Measurements from ENCODE around the gene GOLGA6D.
"Not testable (repeated sequence)": the region's sequence is repeated elsewhere in the genome, so short reads cannot be mapped to it uniquely, and the experiment has no call there.

GOLGA6D gene

DNA sequence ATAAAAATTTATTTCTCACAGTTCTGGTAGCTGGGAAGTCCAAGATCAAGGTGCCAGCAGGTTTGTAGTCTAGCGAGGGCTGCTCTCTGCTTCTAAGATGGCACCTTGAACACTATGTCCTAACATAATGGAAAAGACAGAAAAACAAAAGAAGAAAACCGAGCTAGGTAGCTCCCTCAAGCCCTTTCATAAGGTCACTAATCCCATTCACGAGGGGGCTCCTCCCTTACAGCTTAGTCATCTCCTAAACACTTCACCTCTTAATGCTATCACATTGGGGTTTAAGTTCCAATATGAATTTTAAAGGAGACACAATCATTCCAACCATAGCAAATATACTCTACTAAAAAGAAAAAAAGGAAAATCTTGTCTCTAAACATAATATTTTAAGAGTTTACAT is 23.6 kb downstream of the GOLGA6D start:
- H3K9me3 Mint-ChIP-seq, result no peaks in the 10 kb centered on the region
- no peak overlapping the region for H3K4me3 Mint-ChIP-seq
- peaks cover 39% of the 10 kb centered on the region for H3K27me3 Mint-ChIP-seq
- intact Hi-C loops (cut with micrococcal nuclease), result no loop called here
- no peak overlapping the region for H3K27ac Mint-ChIP-seq
- H3K4me1 Mint-ChIP-seq (ENCODE audit: low read depth), result peaks cover 4% of the 10 kb centered on the region
- no peaks in the 10 kb centered on the region for H3K36me3 Mint-ChIP-seq (ENCODE audit: low read depth)

DNA sequence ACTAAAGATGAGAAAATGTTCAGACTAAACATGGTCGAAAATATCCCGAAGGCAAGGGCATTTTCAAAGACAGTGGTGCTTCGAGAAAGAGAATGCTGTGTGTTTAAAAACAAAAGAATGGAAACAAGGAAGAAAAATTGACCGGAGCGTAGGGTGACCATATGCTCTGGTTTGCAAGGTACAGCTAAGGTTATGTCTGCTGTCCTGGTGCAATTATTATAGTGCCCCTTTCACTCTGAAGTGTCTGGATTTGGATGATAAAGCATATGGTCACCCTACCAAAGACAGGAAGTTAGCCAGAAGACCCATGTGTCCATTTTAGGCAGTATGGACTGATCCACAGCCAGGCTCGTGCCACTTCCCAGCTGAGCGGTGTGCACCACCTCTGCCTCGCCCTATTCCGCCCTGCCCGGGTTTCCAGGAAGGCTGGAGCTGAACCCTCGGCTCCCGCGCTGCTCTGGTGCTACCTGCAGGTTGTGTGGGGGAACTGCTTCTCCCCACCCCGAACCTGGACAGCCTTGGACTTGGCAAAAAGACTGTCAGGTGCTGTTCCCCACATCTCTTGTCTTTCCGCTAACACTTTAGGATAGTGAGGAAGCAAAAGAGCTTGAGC is 25.2 kb downstream of the GOLGA6D start:
- intact Hi-C loops (cut with micrococcal nuclease), result no loop called here

GRCh38 chr15:75309711-75310110 is 27.1 kb downstream of the GOLGA6D start:
- H3K4me3 Mint-ChIP-seq, result no peak overlapping the region

More for the DNA sequence above, 25.2 kb downstream of the GOLGA6D start:
- peaks cover 35% of the 10 kb centered on the region for H3K27me3 Mint-ChIP-seq
- H3K27ac Mint-ChIP-seq, result no peak overlapping the region
- H3K4me1 Mint-ChIP-seq (ENCODE audit: low read depth), result peaks cover 4% of the 10 kb centered on the region
- H3K36me3 Mint-ChIP-seq (ENCODE audit: low read depth), result no peaks in the 10 kb centered on the region
- H3K4me3 Mint-ChIP-seq, result no peak overlapping the region
- no peaks in the 10 kb centered on the region for H3K9me3 Mint-ChIP-seq

DNA sequence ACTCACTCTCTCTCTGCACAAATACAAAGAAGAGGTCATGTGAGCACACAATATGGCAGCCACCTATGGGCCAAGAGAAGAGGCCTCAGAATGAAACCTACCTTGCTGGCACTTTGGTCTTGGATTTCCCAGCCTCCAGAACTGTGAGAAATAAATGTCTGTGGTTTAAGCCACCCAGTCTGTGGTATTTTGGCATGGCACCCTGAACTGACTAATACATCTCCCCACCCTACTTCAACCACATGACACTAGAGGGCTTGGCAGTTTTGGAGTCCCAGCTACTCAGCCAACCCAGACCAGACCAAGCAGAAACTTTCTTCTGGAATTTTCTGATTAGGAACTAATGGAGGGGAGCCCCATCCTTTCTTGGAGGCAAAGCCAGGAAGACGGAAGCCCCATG is 29.9 kb downstream of the GOLGA6D start:
- H3K4me3 Mint-ChIP-seq; H3K9me3 Mint-ChIP-seq; H3K27ac Mint-ChIP-seq; H3K4me1 Mint-ChIP-seq (ENCODE audit: low read depth); H3K36me3 Mint-ChIP-seq (ENCODE audit: low read depth); intact Hi-C loops (cut with micrococcal nuclease): not testable (repeated sequence)
- H3K27me3 Mint-ChIP-seq, result peaks cover 15% of the 10 kb centered on the region

More at GRCh38 chr15:75309711-75310110, 27.1 kb downstream of the GOLGA6D start:
- Mint-ChIP-seq H3K27ac (no peak overlapping the region), H3K4me1 (ENCODE audit: low read depth) (peaks cover 4% of the 10 kb centered on the region), H3K36me3 (ENCODE audit: low read depth) (no peaks in the 10 kb centered on the region), H3K27me3 (peaks cover 27% of the 10 kb centered on the region), H3K9me3 (no peaks in the 10 kb centered on the region)
- intact Hi-C loops (cut with micrococcal nuclease), result no loop called here

DNA sequence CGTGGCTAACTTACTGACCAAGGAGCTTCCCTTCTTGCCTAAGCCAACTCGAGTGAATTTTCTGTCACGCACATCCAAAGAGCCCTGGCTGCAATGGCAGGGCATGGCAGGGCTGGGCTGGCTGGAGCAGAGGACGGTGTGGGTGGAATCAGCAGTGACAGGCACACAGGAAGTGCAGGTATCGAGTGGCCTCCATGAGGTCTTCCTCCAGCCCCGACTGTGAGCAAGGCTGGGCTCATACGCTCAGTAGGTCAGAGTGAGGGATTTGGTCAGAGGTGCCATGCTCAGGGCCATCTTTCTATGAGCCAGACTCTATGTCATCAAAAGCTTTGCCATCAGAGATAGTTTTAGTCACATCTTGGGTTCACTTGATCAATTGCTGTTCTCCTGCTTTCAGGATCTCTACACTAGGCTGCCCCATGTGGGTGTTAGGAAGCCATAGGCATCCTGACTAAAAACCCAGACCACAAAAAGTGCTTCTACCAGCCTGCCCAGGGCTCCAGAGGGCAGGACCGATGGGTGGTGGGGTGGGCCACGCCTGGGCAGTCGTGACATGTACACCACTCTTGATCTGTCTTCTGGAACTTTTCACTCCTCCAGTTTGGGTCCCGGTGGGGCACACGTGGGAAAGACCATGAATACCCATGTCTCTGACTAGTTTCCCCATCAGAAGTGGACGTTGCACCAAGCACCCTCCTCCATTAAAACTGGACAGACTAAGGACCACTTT is 30.6 kb downstream of the GOLGA6D start:
- Mint-ChIP-seq H3K27me3 (peaks cover 12% of the 10 kb centered on the region), H3K4me1 (ENCODE audit: low read depth) (no peaks in the 10 kb centered on the region), H3K4me3 (no peak overlapping the region), H3K9me3 (no peaks in the 10 kb centered on the region), H3K27ac (no peak overlapping the region), H3K36me3 (ENCODE audit: low read depth) (no peaks in the 10 kb centered on the region)
- intact Hi-C loops (cut with micrococcal nuclease), result no loop called here

GRCh38 chr15:75314552-75315290 is 32.1 kb downstream of the GOLGA6D start:
- H3K9me3 Mint-ChIP-seq, result no peaks in the 10 kb centered on the region
- H3K4me3 Mint-ChIP-seq, result no peak overlapping the region
- peaks cover 7% of the 10 kb centered on the region for H3K27me3 Mint-ChIP-seq
- H3K36me3 Mint-ChIP-seq (ENCODE audit: low read depth), result no peaks in the 10 kb centered on the region
- H3K27ac Mint-ChIP-seq, result no peak overlapping the region
- H3K4me1 Mint-ChIP-seq (ENCODE audit: low read depth), result no peaks in the 10 kb centered on the region
- intact Hi-C loops (cut with micrococcal nuclease), result no loop called here

GRCh38 chr15:75319231-75319897 is 36.7 kb downstream of the GOLGA6D start:
- H3K27ac Mint-ChIP-seq; H3K36me3 Mint-ChIP-seq (ENCODE audit: low read depth); H3K4me3 Mint-ChIP-seq; H3K4me1 Mint-ChIP-seq (ENCODE audit: low read depth); H3K9me3 Mint-ChIP-seq; H3K27me3 Mint-ChIP-seq; intact Hi-C loops (cut with micrococcal nuclease): not testable (repeated sequence)

GRCh38 chr15:75321711-75322110 is 39.1 kb downstream of the GOLGA6D start:
- H3K9me3 Mint-ChIP-seq, result no peaks in the 10 kb centered on the region
- H3K27me3 Mint-ChIP-seq, result peaks cover 5% of the 10 kb centered on the region
- H3K4me1 Mint-ChIP-seq (ENCODE audit: low read depth), result no peaks in the 10 kb centered on the region
- H3K4me3 Mint-ChIP-seq, result no peak overlapping the region
- no peaks in the 10 kb centered on the region for H3K36me3 Mint-ChIP-seq (ENCODE audit: low read depth)
- H3K27ac Mint-ChIP-seq, result no peak overlapping the region
- intact Hi-C loops (cut with micrococcal nuclease), result no loop called here

DNA sequence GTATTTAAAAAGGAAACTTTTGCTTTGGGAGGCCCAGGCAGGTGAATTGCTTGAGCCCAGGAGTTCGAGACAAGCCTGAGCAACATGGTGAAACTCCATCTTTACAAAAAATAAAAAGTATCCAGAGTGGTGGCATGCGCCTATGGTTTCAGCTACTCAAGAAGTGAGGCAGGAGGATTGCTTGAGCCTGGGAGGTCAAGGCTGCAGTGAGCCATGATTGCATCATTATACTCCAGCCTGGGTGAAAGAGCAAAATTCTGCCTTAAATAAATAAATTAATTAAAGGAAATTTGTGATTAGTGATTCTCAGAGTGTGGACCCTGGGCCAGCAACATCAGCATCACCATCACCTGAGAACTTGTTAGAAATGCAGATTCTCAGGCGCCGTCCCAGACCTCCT is 43.3 kb downstream of the GOLGA6D start:
- H3K4me1 Mint-ChIP-seq (ENCODE audit: low read depth), result no peaks in the 10 kb centered on the region
- no peak overlapping the region for H3K27ac Mint-ChIP-seq
- intact Hi-C loops (cut with micrococcal nuclease), result no loop called here
- peaks cover 4% of the 10 kb centered on the region for H3K27me3 Mint-ChIP-seq
- no peak overlapping the region for H3K4me3 Mint-ChIP-seq
- no peaks in the 10 kb centered on the region for H3K36me3 Mint-ChIP-seq (ENCODE audit: low read depth)
- no peaks in the 10 kb centered on the region for H3K9me3 Mint-ChIP-seq

DNA sequence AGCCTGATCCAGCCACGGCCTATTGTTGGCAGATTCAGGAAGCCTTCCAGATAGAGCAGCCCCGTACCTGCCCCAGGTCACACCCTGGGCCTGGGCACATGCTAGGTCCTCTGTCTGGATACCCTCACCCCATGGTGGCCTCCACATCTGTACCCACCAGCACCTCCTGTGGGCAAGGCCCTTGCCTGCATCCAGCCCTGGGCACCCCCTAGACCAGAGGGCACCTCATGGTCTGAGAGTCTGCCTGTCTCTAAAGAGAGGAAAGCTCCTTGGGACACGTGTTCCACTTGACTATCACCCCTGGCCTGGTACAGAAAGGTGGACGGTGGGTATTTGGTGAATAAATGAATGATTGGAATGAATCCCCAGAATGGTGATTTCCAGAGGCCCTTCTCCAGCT is 44.4 kb downstream of the GOLGA6D start:
- Mint-ChIP-seq H3K4me3 (no peak overlapping the region), H3K36me3 (ENCODE audit: low read depth) (no peaks in the 10 kb centered on the region), H3K4me1 (ENCODE audit: low read depth) (no peaks in the 10 kb centered on the region), H3K27ac (no peak overlapping the region), H3K9me3 (no peaks in the 10 kb centered on the region), H3K27me3 (peaks cover 2% of the 10 kb centered on the region)
- intact Hi-C loops (cut with micrococcal nuclease), result no loop called here

DNA sequence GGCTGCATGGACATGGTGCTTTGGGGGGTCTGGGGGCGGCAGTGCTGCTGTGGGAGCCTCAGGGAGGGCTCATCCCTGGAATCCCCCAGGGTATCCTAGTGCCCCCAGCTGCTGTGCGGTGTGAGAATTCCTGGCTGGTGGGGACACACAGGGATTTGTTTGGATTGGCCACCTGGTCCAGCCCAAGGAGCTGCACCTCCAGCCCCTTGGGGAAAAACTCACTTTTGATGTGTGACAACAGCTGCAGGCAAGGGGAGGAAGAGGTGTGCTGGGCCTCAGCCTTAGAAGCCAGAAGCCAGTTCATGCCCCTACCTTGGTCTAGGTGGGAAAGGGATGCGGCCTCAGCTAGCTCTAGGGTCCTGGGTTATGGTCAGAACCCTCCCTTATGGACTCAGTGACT is 44.9 kb downstream of the GOLGA6D start:
- Mint-ChIP-seq H3K27me3 (peaks cover 2% of the 10 kb centered on the region), H3K4me3 (no peak overlapping the region), H3K9me3 (no peaks in the 10 kb centered on the region), H3K36me3 (ENCODE audit: low read depth) (no peaks in the 10 kb centered on the region), H3K27ac (no peak overlapping the region), H3K4me1 (ENCODE audit: low read depth) (no peaks in the 10 kb centered on the region)
- intact Hi-C loops (cut with micrococcal nuclease), result no loop called here

DNA sequence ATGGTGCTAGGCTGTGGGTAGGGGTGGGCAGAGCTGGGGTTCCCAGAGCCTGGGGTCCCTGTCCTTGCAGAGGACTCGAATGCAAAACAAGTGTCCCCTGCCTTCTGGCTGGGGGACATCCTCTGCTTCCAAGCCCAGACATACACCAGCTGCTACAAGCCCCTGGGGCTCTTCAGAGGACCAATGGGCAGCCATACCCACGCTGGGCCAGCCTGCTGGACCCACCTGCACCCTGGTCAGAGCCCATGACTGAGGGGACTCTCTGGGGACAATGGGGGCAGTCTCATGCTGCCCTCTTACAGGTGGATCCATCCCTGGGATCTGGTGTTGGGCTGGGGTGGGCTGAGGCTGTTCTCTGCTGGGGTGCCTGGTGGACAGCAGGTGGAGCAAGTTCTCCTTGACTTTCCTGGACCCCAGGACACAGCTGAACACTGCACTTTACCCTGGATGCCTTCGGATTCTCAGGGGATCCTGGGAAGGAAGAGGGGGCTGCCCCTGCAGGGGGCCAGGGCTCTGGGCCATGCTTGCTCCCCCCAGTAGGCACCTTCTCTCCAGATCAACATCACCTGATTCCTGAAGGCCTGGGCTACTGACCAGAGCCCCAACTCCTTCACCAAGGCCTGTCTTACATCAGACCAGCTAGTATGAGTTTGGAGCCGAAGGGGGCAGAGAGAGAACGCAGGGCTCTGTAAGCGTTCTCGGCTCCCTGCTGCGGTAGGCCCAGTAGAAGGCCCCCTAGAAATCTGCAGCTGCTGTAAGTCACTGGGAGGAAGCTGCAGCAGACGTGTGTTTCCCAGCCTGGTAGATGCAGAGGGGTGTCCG is 46.1 kb downstream of the GOLGA6D start:
- no peaks in the 10 kb centered on the region for H3K9me3 Mint-ChIP-seq
- intact Hi-C loops (cut with micrococcal nuclease), result no loop called here
- H3K4me1 Mint-ChIP-seq (ENCODE audit: low read depth), result no peaks in the 10 kb centered on the region
- peaks cover 2% of the 10 kb centered on the region for H3K27me3 Mint-ChIP-seq
- H3K4me3 Mint-ChIP-seq, result no peak overlapping the region
- H3K27ac Mint-ChIP-seq, result no peak overlapping the region
- H3K36me3 Mint-ChIP-seq (ENCODE audit: low read depth), result no peaks in the 10 kb centered on the region

GRCh38 chr15:75329571-75329970 is 46.9 kb downstream of the GOLGA6D start:
- no peaks in the 10 kb centered on the region for H3K9me3 Mint-ChIP-seq
- peaks cover 3% of the 10 kb centered on the region for H3K27me3 Mint-ChIP-seq
- no peaks in the 10 kb centered on the region for H3K36me3 Mint-ChIP-seq (ENCODE audit: low read depth)
- intact Hi-C loops (cut with micrococcal nuclease), result no loop called here
- H3K4me3 Mint-ChIP-seq, result no peak overlapping the region
- H3K4me1 Mint-ChIP-seq (ENCODE audit: low read depth), result no peaks in the 10 kb centered on the region
- no peak overlapping the region for H3K27ac Mint-ChIP-seq

Data from dendritic cell treated with granulocyte-macrophage colony-stimulating factor and Interleukin-4, amounts not matched to agents 40 ng/mL and 50 ng/mL, for 4 days (primary cell).